Stimulated activated CD8-positive, alpha-beta memory T cell treated with anti-CD3 and anti-CD28 coated beads, Interleukin-12 subunit alpha, Interleukin-12 subunit beta, amount 100 ng/mL, for 24 hours (primary cell): ENCODE results near the gene CHMP6.

Experiments used
- DNase-seq: peaks from one replicate; pipeline ENCODE4 v3.0.0-alpha.2; 2020; ENCODE audit errors: extremely low read depth

CHMP6 gene

DNA sequence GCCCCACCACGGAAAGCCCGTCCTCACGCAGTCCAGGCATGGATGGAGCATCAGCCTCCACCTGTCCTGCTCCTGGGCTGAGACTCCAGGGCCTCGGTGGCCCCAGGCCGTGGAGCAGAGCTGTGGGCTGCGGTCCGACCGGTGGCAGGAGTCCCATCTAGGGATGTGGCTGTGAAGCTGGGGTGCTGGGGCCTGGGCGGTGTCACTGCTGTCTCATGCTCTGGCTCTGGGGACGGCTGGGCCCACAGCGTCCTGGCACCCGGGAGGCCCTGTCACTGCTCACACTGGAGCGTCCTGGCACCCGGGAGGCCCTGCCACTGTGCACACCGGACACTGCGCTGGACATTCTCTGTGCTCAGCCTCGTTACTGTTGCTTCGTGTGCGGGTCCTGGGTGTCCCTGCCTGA lies 51.7 kb downstream of the CHMP6 start:
- no peak for DNase-seq

- DNase-seq: no peak
Observed at GRCh38 chr17:81043725-81044427, 52.2 kb downstream of the CHMP6 start.

- DNase-seq: no peak
Observed at GRCh38 chr17:81044428-81044763, 52.8 kb downstream of the CHMP6 start.

- no peak for DNase-seq
Observed at GRCh38 chr17:81044764-81045589, 53.3 kb downstream of the CHMP6 start.

DNA sequence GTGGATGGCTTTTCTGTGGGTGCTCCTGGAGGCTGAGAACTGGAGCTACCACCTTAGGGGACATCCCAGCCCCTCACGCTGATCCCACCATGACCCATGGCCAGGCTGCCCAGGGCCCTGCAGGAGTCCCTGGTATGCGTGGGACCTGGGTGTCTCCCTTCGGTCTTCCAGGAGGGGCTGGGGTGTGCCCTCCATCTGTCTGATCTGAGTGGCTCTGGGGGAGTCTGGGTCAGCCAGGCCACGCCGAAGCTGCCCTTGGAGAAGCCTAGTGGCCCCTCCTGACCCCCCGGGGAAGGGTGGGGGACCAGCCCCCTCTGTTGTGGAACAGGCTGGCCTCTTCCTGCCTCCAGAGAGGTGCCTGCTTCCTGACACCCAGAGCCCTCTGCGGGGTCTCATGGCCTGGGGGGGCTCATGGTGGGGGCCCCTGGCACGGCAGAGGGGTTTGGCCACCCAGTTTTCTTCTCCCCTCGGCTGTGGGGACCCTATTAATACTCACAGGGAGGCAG lies 54.0 kb downstream of the CHMP6 start:
- no peak for DNase-seq

DNA sequence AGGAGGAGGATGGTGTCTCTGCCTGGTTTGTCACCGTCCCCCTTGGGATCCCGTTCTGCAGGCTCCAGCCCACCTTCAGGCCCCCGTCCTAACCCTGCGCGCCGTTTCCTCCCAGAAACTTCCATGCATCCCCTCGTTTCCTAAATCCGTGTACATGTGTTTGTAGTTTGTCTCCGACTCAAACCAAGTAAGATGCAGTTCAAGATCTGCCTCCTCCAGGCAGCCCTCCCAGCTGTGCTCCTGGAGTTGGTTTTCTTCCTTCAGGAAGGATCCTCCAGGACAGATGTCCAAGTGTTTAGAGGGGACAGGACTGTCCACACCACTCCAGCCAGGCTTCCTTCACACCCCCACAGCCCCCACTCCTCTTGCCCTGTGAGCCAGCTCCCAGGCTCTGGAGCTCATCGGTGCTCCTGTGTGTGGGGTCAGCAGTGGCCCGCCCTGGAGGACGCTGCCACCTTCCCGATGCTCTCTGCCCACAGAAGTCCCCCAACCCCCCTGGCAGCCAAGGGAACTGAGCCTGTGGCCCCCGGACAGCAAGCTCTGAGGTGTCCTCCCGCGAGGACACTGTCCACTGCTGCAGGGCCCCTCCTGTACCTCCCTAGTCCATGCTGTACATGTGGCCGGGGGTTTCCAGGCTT lies 54.6 kb downstream of the CHMP6 start:
- no peak for DNase-seq

DNA sequence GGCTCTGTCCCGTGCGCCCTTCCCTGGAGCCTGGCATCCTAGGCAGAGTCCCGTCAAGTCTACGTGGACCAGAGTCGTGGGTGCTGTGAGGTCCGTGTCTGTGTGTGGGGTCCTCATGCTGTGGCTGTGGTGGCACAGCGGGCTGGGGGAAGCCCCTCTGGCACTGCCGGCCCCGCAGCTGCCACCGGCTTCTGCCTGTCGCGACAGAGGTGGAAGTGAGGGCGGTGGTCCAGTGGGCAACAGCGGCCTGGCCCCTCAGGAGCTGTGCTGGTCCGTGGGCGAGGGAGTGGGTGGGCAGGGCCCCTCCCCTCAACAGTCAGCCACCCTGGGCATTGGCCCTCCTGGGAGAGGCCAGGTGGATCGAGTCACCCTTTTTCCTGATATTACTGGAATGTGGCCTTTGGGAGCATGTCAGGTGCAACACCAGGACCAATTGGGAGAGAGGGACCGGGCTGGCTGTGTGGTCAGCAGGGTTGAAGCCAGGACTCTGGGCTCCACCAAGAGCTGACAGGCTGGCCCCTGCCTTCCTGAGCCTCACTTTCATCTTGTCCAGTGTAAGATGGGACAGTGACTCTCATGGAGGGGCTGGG lies 55.2 kb downstream of the CHMP6 start:
- no peak for DNase-seq

GRCh38 chr17:81048827-81049371 lies 57.3 kb downstream of the CHMP6 start:
- DNase-seq: no peak

- DNase-seq: no peak
Observed at GRCh38 chr17:81049372-81049911, 57.8 kb downstream of the CHMP6 start.
